Stimulated activated CD4-positive, alpha-beta T cell treated with anti-CD3 and anti-CD28 coated beads, Interleukin-2, amount 100 ng/mL, for 4 hours (primary cell): ENCODE measurements around the gene MBOAT7.
A peak's percentile ranks its signal among the peaks of the same experiment; 100 is the strongest.

ENCODE experiments used
- DNase-seq: peaks from one replicate; pipeline ENCODE4 v3.0.0-alpha.2; 2020; ENCODE audit warnings: low read depth

The MBOAT7 gene

GRCh38 chr19:54138489-54139256 is 50.7 kb downstream of the MBOAT7 start:
- no peak for DNase-seq

- DNase-seq = no peak
Observed at GRCh38 chr19:54137699-54138488, 51.5 kb downstream of the MBOAT7 start, which contains the start of gene CNOT3. Gene CNOT3, plus strand, starts transcription at chr19:54137762. Its CDS starts 5,217 bp downstream, at chr19:54142979.

- DNase-seq = peak; percentile 99
Observed at GRCh38 chr19:54136864-54137698, 52.3 kb downstream of the MBOAT7 start.

GRCh38 chr19:54136086-54136863 is 53.1 kb downstream of the MBOAT7 start:
- no peak for DNase-seq

GRCh38 chr19:54133957-54134590 is 55.3 kb downstream of the MBOAT7 start:
- DNase-seq = no peak

GRCh38 chr19:54133312-54133956 is 55.9 kb downstream of the MBOAT7 start:
- no peak for DNase-seq

- DNase-seq = no peak
Observed at GRCh38 chr19:54129617-54129996, 59.8 kb downstream of the MBOAT7 start.

- no peak for DNase-seq
Observed at GRCh38 chr19:54128796-54129616, 60.4 kb downstream of the MBOAT7 start.

- no peak for DNase-seq
Observed at GRCh38 chr19:54128441-54128725, 61.0 kb downstream of the MBOAT7 start.

GRCh38 chr19:54127688-54128440 is 61.5 kb downstream of the MBOAT7 start:
- DNase-seq = no peak

GRCh38 chr19:54125713-54126112 is 63.7 kb downstream of the MBOAT7 start:
- DNase-seq = no peak

GRCh38 chr19:54124393-54124792 is 65.0 kb downstream of the MBOAT7 start:
- no peak for DNase-seq

- DNase-seq = no peak
Observed at GRCh38 chr19:54123682-54124081, 65.7 kb downstream of the MBOAT7 start.
